Measurements from ENCODE around the gene ALDOC.

GRCh38 chr17:28523876-28524275 is 52.8 kb downstream of the ALDOC start:
- TF ChIP-seq CTCF (conservative IDR thresholded peaks at IDR 0.05; ENCODE audit: low read depth in 2 of 2) (no peak), POLR2AphosphoS5 (IDR thresholded peaks at IDR 0.05; ENCODE audit: low read depth) (no peak), EZH2 (IDR thresholded peaks at IDR 0.05; ENCODE audit: low read depth, unreplicated experiment) (no peak), ZNF462 (CRISPR knock-in tag; IDR thresholded peaks at IDR 0.05) (no peak), REST (IDR thresholded peaks at IDR 0.05; ENCODE audit: unreplicated experiment) (no peak), CREB1 (CRISPR knock-in tag; IDR thresholded peaks at IDR 0.05; ENCODE audit: low read depth) (no peak), EZH2phosphoT487 (IDR thresholded peaks at IDR 0.05; ENCODE audit: unreplicated experiment) (no peak), NANOG (IDR thresholded peaks at IDR 0.05; ENCODE audit: borderline replicate concordance) (no peak), JUNB (IDR thresholded peaks at IDR 0.05; ENCODE audit: unreplicated experiment) (no peak), ZNF114 (CRISPR knock-in tag; IDR thresholded peaks at IDR 0.05) (no peak), ZNF331 (CRISPR knock-in tag; IDR thresholded peaks at IDR 0.05; ENCODE audit: low read depth) (no peak), ETS1 (IDR thresholded peaks at IDR 0.05) (no peak), STAT1 (IDR thresholded peaks at IDR 0.05; ENCODE audit: unreplicated experiment) (no peak)
